ENCODE data around the gene SYS1. TPM values are rescaled to one million over a fixed set of nuclear protein-coding genes. Genes with fewer than 3 reads are reported as not detected.

Gene SYS1
- total and polyA plus RNA-seq, 9 donors = 10.1 to 20.0 (median 16.2) TPM

- Histone ChIP-seq H3K4me3 (ENCODE audit: low read length) (no peak overlapping the region), H3K27ac (ENCODE audit: low read length) (no peak overlapping the region), H3K4me1 (ENCODE audit: control insufficient read depth, insufficient read depth, low read length) (peaks cover 22% of the 10 kb centered on the region), H3K36me3 (ENCODE audit: control insufficient read depth, insufficient read depth, low read length) (peaks cover 6% of the 10 kb centered on the region), H3K27me3 (ENCODE audit: control insufficient read depth, insufficient read depth, low read length) (peaks cover 44% of the 10 kb centered on the region), H3K9me3 (replicated peaks; ENCODE audit: control insufficient read depth, low read depth, low read length) (peaks cover 14% of the 10 kb centered on the region)
- no peak for DNase-seq
- whole genome bisulfite sequencing (ENCODE audit: insufficient coverage) = no CpG with 5 or more reads among the region's 1 CpG
These were observed 41.5 kb downstream of the SYS1 start for GRCh38 chr20:45404438-45404837.

GRCh38 chr20:45405571-45406259, 42.8 kb downstream of the SYS1 start:
- WGBS (ENCODE audit: insufficient coverage) = under 1% methylated on average over 37 of the region's 49 CpGs
- H3K4me3 ChIP-seq (ENCODE audit: low read length) = peak overlapping the region; percentile 44
- H3K27ac ChIP-seq (ENCODE audit: low read length) = no peak overlapping the region
- H3K4me1 ChIP-seq (ENCODE audit: control insufficient read depth, insufficient read depth, low read length) = peaks cover 22% of the 10 kb centered on the region
- peak; percentile 18 for DNase-seq
- peaks cover 4% of the 10 kb centered on the region for H3K9me3 ChIP-seq (replicated peaks; ENCODE audit: control insufficient read depth, low read depth, low read length)
- H3K36me3 ChIP-seq (ENCODE audit: control insufficient read depth, insufficient read depth, low read length) = peaks cover 11% of the 10 kb centered on the region
- H3K27me3 ChIP-seq (ENCODE audit: control insufficient read depth, insufficient read depth, low read length) = peaks cover 44% of the 10 kb centered on the region

GRCh38 chr20:45406260-45407066, 43.5 kb downstream of the SYS1 start:
- Histone ChIP-seq H3K27me3 (ENCODE audit: control insufficient read depth, insufficient read depth, low read length) (peaks cover 44% of the 10 kb centered on the region), H3K27ac (ENCODE audit: low read length) (peak overlapping the region; percentile 67)
- WGBS (ENCODE audit: insufficient coverage) = under 1% methylated on average over 69 of the region's 87 CpGs

GRCh38 chr20:45407067-45407745, 44.2 kb downstream of the SYS1 start:
- peak overlapping the region; percentile 67 for H3K27ac ChIP-seq (ENCODE audit: low read length)
- 3% methylated on average over 16 of the region's 30 CpGs for WGBS (ENCODE audit: insufficient coverage)
- peak overlapping the region; percentile 44 for H3K4me3 ChIP-seq (ENCODE audit: low read length)
- H3K27me3 ChIP-seq (ENCODE audit: control insufficient read depth, insufficient read depth, low read length) = peaks cover 44% of the 10 kb centered on the region
- peak; percentile 38 for DNase-seq
- H3K4me1 ChIP-seq (ENCODE audit: control insufficient read depth, insufficient read depth, low read length) = peaks cover 22% of the 10 kb centered on the region
- no peaks in the 10 kb centered on the region for H3K9me3 ChIP-seq (replicated peaks; ENCODE audit: control insufficient read depth, low read depth, low read length)
- H3K36me3 ChIP-seq (ENCODE audit: control insufficient read depth, insufficient read depth, low read length) = peaks cover 15% of the 10 kb centered on the region

More at GRCh38 chr20:45406260-45407066, 43.5 kb downstream of the SYS1 start:
- peak overlapping the region; percentile 44 for H3K4me3 ChIP-seq (ENCODE audit: low read length)
- H3K4me1 ChIP-seq (ENCODE audit: control insufficient read depth, insufficient read depth, low read length) = peaks cover 22% of the 10 kb centered on the region
- H3K36me3 ChIP-seq (ENCODE audit: control insufficient read depth, insufficient read depth, low read length) = peaks cover 15% of the 10 kb centered on the region
- no peaks in the 10 kb centered on the region for H3K9me3 ChIP-seq (replicated peaks; ENCODE audit: control insufficient read depth, low read depth, low read length)
- peak; percentile 50 for DNase-seq

GRCh38 chr20:45407783-45408645, 45.1 kb downstream of the SYS1 start, which contains the start of gene DBNDD2:
Gene DBNDD2 (plus strand): TSS chr20:45408289. CDS start chr20:45408468, 179 bp downstream.
- H3K9me3 ChIP-seq (replicated peaks; ENCODE audit: control insufficient read depth, low read depth, low read length) = no peaks in the 10 kb centered on the region
- H3K4me3 ChIP-seq (ENCODE audit: low read length) = peak within 1 kb of the TSS; percentile 44
- WGBS (ENCODE audit: insufficient coverage) = 91% methylated on average over 15 of the region's 21 CpGs
- peak within 1 kb of the TSS; percentile 67 for H3K27ac ChIP-seq (ENCODE audit: low read length)
- no peak for DNase-seq
- peaks cover 44% of the 10 kb centered on the region for H3K27me3 ChIP-seq (ENCODE audit: control insufficient read depth, insufficient read depth, low read length)
- H3K36me3 ChIP-seq (ENCODE audit: control insufficient read depth, insufficient read depth, low read length) = peaks cover 15% of the 10 kb centered on the region
- peaks cover 22% of the 10 kb centered on the region for H3K4me1 ChIP-seq (ENCODE audit: control insufficient read depth, insufficient read depth, low read length)

GRCh38 chr20:45408646-45409213, 45.8 kb downstream of the SYS1 start:
- 69% methylated on average over 2 of the region's 7 CpGs for WGBS (ENCODE audit: insufficient coverage)
- Histone ChIP-seq H3K4me1 (ENCODE audit: control insufficient read depth, insufficient read depth, low read length) (peaks cover 22% of the 10 kb centered on the region), H3K9me3 (replicated peaks; ENCODE audit: control insufficient read depth, low read depth, low read length) (no peaks in the 10 kb centered on the region), H3K36me3 (ENCODE audit: control insufficient read depth, insufficient read depth, low read length) (peaks cover 15% of the 10 kb centered on the region), H3K4me3 (ENCODE audit: low read length) (no peak overlapping the region), H3K27ac (ENCODE audit: low read length) (no peak overlapping the region), H3K27me3 (ENCODE audit: control insufficient read depth, insufficient read depth, low read length) (peaks cover 41% of the 10 kb centered on the region)
- peak; percentile 32 for DNase-seq

GRCh38 chr20:45409521-45410272, 46.7 kb downstream of the SYS1 start:
- no peak for DNase-seq
- WGBS (ENCODE audit: insufficient coverage) = 80% methylated on average over 1 of the region's 7 CpGs
- Histone ChIP-seq H3K27ac (ENCODE audit: low read length) (no peak overlapping the region), H3K4me3 (ENCODE audit: low read length) (no peak overlapping the region), H3K27me3 (ENCODE audit: control insufficient read depth, insufficient read depth, low read length) (peaks cover 39% of the 10 kb centered on the region), H3K9me3 (replicated peaks; ENCODE audit: control insufficient read depth, low read depth, low read length) (no peaks in the 10 kb centered on the region), H3K4me1 (ENCODE audit: control insufficient read depth, insufficient read depth, low read length) (peaks cover 22% of the 10 kb centered on the region), H3K36me3 (ENCODE audit: control insufficient read depth, insufficient read depth, low read length) (peaks cover 15% of the 10 kb centered on the region)

GRCh38 chr20:45410887-45411286, 47.9 kb downstream of the SYS1 start:
- peaks cover 15% of the 10 kb centered on the region for H3K36me3 ChIP-seq (ENCODE audit: control insufficient read depth, insufficient read depth, low read length)
- peaks cover 16% of the 10 kb centered on the region for H3K4me1 ChIP-seq (ENCODE audit: control insufficient read depth, insufficient read depth, low read length)
- WGBS (ENCODE audit: insufficient coverage) = 24% methylated on average over 6 of the region's 8 CpGs
- H3K4me3 ChIP-seq (ENCODE audit: low read length) = no peak overlapping the region
- no peaks in the 10 kb centered on the region for H3K9me3 ChIP-seq (replicated peaks; ENCODE audit: control insufficient read depth, low read depth, low read length)
- no peak overlapping the region for H3K27ac ChIP-seq (ENCODE audit: low read length)
- peaks cover 28% of the 10 kb centered on the region for H3K27me3 ChIP-seq (ENCODE audit: control insufficient read depth, insufficient read depth, low read length)
- no peak for DNase-seq

GRCh38 chr20:45412653-45413052, 49.7 kb downstream of the SYS1 start:
- Histone ChIP-seq H3K9me3 (replicated peaks; ENCODE audit: control insufficient read depth, low read depth, low read length) (no peaks in the 10 kb centered on the region), H3K4me3 (ENCODE audit: low read length) (no peak overlapping the region), H3K27ac (ENCODE audit: low read length) (no peak overlapping the region), H3K27me3 (ENCODE audit: control insufficient read depth, insufficient read depth, low read length) (peaks cover 12% of the 10 kb centered on the region), H3K4me1 (ENCODE audit: control insufficient read depth, insufficient read depth, low read length) (peaks cover 11% of the 10 kb centered on the region), H3K36me3 (ENCODE audit: control insufficient read depth, insufficient read depth, low read length) (peaks cover 15% of the 10 kb centered on the region)
- WGBS (ENCODE audit: insufficient coverage) = 48% methylated on average over 3 of the region's 5 CpGs
- DNase-seq = no peak
